ENCODE results near the gene IL5.
A peak's percentile ranks its signal among the peaks of the same experiment; 100 is the strongest.

The IL5 gene

DNA sequence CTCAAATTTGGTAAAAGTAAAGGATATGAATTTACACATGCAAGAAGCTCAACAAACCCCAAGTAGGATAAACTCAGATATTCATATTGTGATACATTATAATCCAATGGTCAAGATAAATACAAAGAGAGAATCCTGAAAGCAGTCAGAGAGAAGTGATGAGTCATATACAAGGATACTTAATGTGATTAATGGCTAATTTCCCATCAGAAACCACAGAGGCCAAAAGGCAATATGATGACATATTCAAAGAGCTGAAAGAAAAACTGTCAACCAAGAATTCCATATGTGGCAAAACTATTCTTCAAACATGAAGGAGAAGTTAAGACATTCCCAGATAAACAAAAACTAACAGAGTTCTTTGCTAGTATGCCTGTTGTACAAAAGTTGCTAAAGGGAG lies 33.2 kb downstream of the IL5 start:
- no peak overlapping the region for H2AFZ ChIP-seq (ENCODE audit: low read depth, low read length)
- TF ChIP-seq EZH2phosphoT487 (IDR thresholded peaks at IDR 0.05; ENCODE audit: low read depth) = no peak
- TF ChIP-seq, protein P1, sequence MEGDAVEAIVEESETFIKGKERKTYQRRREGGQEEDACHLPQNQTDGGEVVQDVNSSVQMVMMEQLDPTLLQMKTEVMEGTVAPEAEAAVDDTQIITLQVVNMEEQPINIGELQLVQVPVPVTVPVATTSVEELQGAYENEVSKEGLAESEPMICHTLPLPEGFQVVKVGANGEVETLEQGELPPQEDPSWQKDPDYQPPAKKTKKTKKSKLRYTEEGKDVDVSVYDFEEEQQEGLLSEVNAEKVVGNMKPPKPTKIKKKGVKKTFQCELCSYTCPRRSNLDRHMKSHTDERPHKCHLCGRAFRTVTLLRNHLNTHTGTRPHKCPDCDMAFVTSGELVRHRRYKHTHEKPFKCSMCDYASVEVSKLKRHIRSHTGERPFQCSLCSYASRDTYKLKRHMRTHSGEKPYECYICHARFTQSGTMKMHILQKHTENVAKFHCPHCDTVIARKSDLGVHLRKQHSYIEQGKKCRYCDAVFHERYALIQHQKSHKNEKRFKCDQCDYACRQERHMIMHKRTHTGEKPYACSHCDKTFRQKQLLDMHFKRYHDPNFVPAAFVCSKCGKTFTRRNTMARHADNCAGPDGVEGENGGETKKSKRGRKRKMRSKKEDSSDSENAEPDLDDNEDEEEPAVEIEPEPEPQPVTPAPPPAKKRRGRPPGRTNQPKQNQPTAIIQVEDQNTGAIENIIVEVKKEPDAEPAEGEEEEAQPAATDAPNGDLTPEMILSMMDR (IDR thresholded peaks at IDR 0.05; ENCODE audit: low read depth, low read length) = no peak
- H3K9ac ChIP-seq (ENCODE audit: low read length) = no peak overlapping the region
- H3K4me2 ChIP-seq (ENCODE audit: low read length) = no peak overlapping the region
- no peaks in the 10 kb centered on the region for H3K27me3 ChIP-seq (ENCODE audit: low read depth, low read length)
- no peak overlapping the region for H3K4me3 ChIP-seq (ENCODE audit: low read length)
- no peaks in the 10 kb centered on the region for H3K9me3 ChIP-seq (ENCODE audit: insufficient read depth, low read length)
- no peaks in the 10 kb centered on the region for H3K79me2 ChIP-seq (ENCODE audit: low read length)
- no peaks in the 10 kb centered on the region for H4K20me1 ChIP-seq (ENCODE audit: insufficient read depth, low read length)
- no peak overlapping the region for H3K27ac ChIP-seq (ENCODE audit: low read length)
- no peaks in the 10 kb centered on the region for H3K36me3 ChIP-seq (replicated peaks; ENCODE audit: low read depth, low read length)
- peaks cover 10% of the 10 kb centered on the region; the same call in 1 of the 2 replicates for H3K4me1 ChIP-seq (ENCODE audit: low read length)

- Histone ChIP-seq H3K4me1 (ENCODE audit: low read length) (peaks cover 17% of the 10 kb centered on the region), H3K9ac (ENCODE audit: low read length) (no peak overlapping the region), H3K9me3 (ENCODE audit: insufficient read depth, low read length) (no peaks in the 10 kb centered on the region), H2AFZ (ENCODE audit: low read depth, low read length) (no peak overlapping the region), H3K4me2 (ENCODE audit: low read length) (no peak overlapping the region), H3K27me3 (ENCODE audit: low read depth, low read length) (no peaks in the 10 kb centered on the region), H3K79me2 (ENCODE audit: low read length) (no peaks in the 10 kb centered on the region), H3K4me3 (ENCODE audit: low read length) (no peak overlapping the region), H3K27ac (ENCODE audit: low read length) (no peak overlapping the region), H4K20me1 (ENCODE audit: insufficient read depth, low read length) (no peaks in the 10 kb centered on the region), H3K36me3 (replicated peaks; ENCODE audit: low read depth, low read length) (no peaks in the 10 kb centered on the region)
- TF ChIP-seq EZH2phosphoT487 (IDR thresholded peaks at IDR 0.05; ENCODE audit: low read depth) = no peak
- TF ChIP-seq, protein P1 (IDR thresholded peaks at IDR 0.05; ENCODE audit: low read depth, low read length) = peak; percentile 59
Measured at GRCh38 chr5:132506094-132506692, 37.1 kb downstream of the IL5 start.

DNA sequence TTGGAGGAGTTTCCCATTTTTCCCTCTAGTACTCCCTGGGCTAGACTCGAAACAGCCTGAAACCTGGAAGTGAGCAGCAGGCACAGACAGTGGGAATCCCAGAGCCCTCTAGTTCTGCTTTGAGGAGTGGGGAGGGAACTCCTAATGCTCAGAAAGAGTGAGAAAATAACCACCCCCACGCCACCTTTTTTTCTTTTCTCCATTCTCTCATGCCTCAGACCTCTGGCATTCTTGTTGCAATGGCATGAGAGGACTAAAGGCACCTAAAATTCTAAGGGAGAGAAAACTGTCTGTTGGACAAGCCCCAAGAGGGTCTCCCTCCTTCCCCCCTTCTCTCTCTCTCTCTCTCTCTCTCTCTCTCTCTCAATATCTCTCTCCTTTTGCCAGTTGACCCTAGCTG lies 37.7 kb downstream of the IL5 start:
- no peaks in the 10 kb centered on the region for H3K27me3 ChIP-seq (ENCODE audit: low read depth, low read length)
- H3K4me2 ChIP-seq (ENCODE audit: low read length) = no peak overlapping the region
- H2AFZ ChIP-seq (ENCODE audit: low read depth, low read length) = no peak overlapping the region
- no peak overlapping the region for H3K4me3 ChIP-seq (ENCODE audit: low read length)
- H3K9me3 ChIP-seq (ENCODE audit: insufficient read depth, low read length) = no peaks in the 10 kb centered on the region
- no peaks in the 10 kb centered on the region for H3K79me2 ChIP-seq (ENCODE audit: low read length)
- H3K36me3 ChIP-seq (replicated peaks; ENCODE audit: low read depth, low read length) = no peaks in the 10 kb centered on the region
- peaks cover 23% of the 10 kb centered on the region for H3K4me1 ChIP-seq (ENCODE audit: low read length)
- H4K20me1 ChIP-seq (ENCODE audit: insufficient read depth, low read length) = no peaks in the 10 kb centered on the region
- no peak overlapping the region for H3K9ac ChIP-seq (ENCODE audit: low read length)
- TF ChIP-seq, protein P1 (IDR thresholded peaks at IDR 0.05; ENCODE audit: low read depth, low read length) = no peak
- no peak for TF ChIP-seq EZH2phosphoT487 (IDR thresholded peaks at IDR 0.05; ENCODE audit: low read depth)
- H3K27ac ChIP-seq (ENCODE audit: low read length) = no peak overlapping the region

GRCh38 chr5:132504746-132505145 lies 38.6 kb downstream of the IL5 start:
- H3K27me3 ChIP-seq (ENCODE audit: low read depth, low read length) = no peaks in the 10 kb centered on the region
- no peaks in the 10 kb centered on the region for H3K79me2 ChIP-seq (ENCODE audit: low read length)
- no peak overlapping the region for H3K9ac ChIP-seq (ENCODE audit: low read length)
- TF ChIP-seq, protein P1 (IDR thresholded peaks at IDR 0.05; ENCODE audit: low read depth, low read length) = no peak
- TF ChIP-seq EZH2phosphoT487 (IDR thresholded peaks at IDR 0.05; ENCODE audit: low read depth) = no peak
- no peak overlapping the region for H2AFZ ChIP-seq (ENCODE audit: low read depth, low read length)
- H3K9me3 ChIP-seq (ENCODE audit: insufficient read depth, low read length) = no peaks in the 10 kb centered on the region
- H3K27ac ChIP-seq (ENCODE audit: low read length) = no peak overlapping the region
- H3K4me2 ChIP-seq (ENCODE audit: low read length) = no peak overlapping the region
- no peak overlapping the region for H3K4me3 ChIP-seq (ENCODE audit: low read length)
- H3K36me3 ChIP-seq (replicated peaks; ENCODE audit: low read depth, low read length) = no peaks in the 10 kb centered on the region
- H3K4me1 ChIP-seq (ENCODE audit: low read length) = peaks cover 28% of the 10 kb centered on the region
- H4K20me1 ChIP-seq (ENCODE audit: insufficient read depth, low read length) = no peaks in the 10 kb centered on the region

All from OCI-LY3 (cell line).